Prostate gland (tissue), 2 donors: ENCODE data around the gene PIP5K1B.

Source experiments
- POLR2A ChIP-seq: fragments of 450-650 bp; IDR thresholded peaks from one replicate; pipeline ENCODE4 v1.6.1; 2016; ENCODE audit warnings: antibody characterized with exemption, mild to moderate bottlenecking
- POLR2AphosphoS5 ChIP-seq: sonication (generic); formaldehyde crosslinking; IDR thresholded peaks from one replicate; pipeline ENCODE4 v1.6.1; 2017; ENCODE audit warnings: antibody characterized with exemption
- TF ChIP-seq, protein P1 (sequence below), 4 experiments: fragments of 200-600 bp in 2 of 4; fragments of 450-650 bp in 2 of 4; sonication (generic) in 2 of 4; IDR thresholded peaks; 1 replicate in 3 of 4; 2 replicates in 1 of 4; pipeline ENCODE4 v1.5.1; 2016 to 2019; ENCODE audit warnings: antibody characterized with exemption in 4 of 4, mild to moderate bottlenecking in 2 of 4, moderate library complexity in 2 of 4

DNA sequence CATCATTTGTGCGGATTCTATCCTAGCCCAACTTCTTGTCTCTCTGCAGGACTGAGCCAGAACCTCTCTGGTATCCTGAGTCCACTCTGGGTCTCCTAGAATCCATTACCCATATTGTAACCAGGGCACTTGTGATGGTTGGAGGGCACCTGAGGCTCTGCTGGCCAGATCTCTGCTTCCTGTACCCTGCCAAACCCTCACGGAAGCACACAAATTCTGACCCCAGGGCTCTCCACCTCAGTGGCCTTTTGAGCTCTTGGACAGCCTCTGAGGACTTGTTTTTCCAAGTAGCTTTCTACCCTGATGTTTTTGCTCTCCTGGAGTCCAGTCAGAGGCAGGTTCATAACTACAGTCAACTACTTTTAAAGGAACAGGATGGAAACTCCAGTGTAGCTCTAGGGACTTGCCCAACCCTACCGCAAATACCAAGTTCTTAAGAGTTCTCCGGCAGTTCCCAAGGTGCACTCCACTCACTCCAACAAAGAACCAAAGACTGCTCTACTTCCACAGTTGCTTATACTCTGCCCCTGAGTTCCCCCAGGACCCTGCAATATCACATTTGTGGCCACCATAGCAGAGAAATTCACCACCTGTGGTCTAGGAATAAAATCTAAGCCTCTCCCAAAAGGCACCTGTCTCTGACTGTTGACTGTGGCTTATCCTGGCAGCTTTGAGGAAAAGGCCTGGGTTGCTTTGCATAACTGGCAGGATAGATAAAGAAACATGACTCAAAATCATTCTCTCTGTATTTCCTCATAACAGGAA lies 9.6 kb downstream of the PIP5K1B start:
- TF ChIP-seq, protein P1, sequence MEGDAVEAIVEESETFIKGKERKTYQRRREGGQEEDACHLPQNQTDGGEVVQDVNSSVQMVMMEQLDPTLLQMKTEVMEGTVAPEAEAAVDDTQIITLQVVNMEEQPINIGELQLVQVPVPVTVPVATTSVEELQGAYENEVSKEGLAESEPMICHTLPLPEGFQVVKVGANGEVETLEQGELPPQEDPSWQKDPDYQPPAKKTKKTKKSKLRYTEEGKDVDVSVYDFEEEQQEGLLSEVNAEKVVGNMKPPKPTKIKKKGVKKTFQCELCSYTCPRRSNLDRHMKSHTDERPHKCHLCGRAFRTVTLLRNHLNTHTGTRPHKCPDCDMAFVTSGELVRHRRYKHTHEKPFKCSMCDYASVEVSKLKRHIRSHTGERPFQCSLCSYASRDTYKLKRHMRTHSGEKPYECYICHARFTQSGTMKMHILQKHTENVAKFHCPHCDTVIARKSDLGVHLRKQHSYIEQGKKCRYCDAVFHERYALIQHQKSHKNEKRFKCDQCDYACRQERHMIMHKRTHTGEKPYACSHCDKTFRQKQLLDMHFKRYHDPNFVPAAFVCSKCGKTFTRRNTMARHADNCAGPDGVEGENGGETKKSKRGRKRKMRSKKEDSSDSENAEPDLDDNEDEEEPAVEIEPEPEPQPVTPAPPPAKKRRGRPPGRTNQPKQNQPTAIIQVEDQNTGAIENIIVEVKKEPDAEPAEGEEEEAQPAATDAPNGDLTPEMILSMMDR (IDR thresholded peaks at IDR 0.05) = no peak
- TF ChIP-seq POLR2A (no peak), POLR2AphosphoS5 (no peak)
